ENCODE results near the gene EMC8. TPM values are rescaled to one million over a fixed set of nuclear protein-coding genes. Genes with fewer than 3 reads are reported as not detected.
A peak's percentile ranks its signal among the peaks of the same experiment; 100 is the strongest.

EMC8 gene
- total RNA-seq, 1 donor from 2014 or later = 45.9 TPM

DNA sequence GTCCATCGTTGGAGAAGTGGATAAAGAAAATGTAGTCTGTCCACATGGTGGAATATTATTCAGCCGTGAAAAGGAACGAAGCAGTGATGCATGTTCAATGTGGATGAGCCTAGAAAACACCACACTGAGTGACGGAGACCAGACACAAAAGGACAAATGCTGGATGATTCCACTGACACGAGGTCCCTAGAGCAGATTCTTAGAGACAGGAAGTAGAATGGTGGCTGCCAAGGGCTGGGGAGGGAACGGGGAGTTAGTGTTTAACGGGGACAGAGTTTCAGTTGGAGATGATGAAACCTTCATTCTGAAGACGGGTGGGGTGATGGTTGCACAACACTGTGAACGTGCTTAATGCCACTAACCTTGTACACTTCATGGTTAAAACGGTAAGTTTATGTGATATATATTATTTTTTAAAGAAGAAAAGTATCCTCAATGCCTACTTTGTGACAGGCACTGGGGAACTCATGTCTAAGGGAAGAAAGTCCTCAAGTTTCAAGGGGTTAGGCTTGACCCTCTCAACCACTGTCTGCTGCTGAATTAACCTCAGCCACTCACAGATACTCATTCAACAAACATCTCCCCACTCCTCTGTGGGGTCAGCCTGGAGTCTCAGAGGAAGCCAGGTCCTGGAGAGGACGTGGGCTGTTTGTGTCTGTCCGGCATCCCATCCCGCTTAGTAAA, 66.0 kb downstream of the EMC8 start:
- no peak overlapping the region for H3K4me3 ChIP-seq (ENCODE audit: low read depth, low read length)
- TF ChIP-seq, protein P1, sequence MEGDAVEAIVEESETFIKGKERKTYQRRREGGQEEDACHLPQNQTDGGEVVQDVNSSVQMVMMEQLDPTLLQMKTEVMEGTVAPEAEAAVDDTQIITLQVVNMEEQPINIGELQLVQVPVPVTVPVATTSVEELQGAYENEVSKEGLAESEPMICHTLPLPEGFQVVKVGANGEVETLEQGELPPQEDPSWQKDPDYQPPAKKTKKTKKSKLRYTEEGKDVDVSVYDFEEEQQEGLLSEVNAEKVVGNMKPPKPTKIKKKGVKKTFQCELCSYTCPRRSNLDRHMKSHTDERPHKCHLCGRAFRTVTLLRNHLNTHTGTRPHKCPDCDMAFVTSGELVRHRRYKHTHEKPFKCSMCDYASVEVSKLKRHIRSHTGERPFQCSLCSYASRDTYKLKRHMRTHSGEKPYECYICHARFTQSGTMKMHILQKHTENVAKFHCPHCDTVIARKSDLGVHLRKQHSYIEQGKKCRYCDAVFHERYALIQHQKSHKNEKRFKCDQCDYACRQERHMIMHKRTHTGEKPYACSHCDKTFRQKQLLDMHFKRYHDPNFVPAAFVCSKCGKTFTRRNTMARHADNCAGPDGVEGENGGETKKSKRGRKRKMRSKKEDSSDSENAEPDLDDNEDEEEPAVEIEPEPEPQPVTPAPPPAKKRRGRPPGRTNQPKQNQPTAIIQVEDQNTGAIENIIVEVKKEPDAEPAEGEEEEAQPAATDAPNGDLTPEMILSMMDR (conservative IDR thresholded peaks at IDR 0.05; ENCODE audit: low read depth, low read length) = no peak
- DNase-seq (ENCODE audit: low read depth) = no peak

DNA sequence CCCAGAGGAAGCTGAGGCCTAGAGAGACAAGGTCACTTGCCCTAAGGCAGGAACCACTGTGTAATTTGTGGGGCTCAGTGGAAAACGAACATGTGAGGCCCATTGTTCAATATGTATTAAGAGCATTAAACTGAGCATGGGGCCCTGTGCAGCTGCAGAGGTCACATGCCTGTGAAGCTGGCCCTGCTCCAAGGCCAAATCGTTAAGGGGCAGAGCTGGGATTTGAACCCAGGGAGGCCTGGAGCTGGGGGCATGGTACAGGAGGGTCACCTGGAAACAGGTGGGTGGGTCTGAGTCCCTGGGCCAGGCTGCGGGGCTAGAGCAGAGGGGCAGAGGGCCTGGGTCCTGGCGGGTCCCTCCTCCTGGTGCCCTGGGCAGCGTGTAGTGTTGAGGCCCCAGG, 68.2 kb downstream of the EMC8 start:
- no peak overlapping the region for H3K4me3 ChIP-seq (ENCODE audit: low read depth, low read length)
- TF ChIP-seq, protein P1 (conservative IDR thresholded peaks at IDR 0.05; ENCODE audit: low read depth, low read length) = no peak
- no peak for DNase-seq (ENCODE audit: low read depth)

DNA sequence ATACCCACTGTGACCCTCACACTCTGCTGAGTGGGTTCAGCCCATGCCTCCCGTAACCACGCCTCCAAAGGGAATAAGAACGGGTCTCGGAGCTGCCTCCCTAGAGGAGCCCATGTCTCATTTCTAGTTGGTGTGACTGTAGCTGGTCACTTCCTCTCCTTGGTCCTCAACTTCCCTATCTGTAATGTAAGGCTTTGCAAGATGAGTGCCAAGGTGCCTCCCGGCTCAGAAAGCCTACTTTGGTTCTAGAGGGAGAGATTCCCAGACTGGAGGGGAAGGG, 69.2 kb downstream of the EMC8 start:
- TF ChIP-seq, protein P1 (conservative IDR thresholded peaks at IDR 0.05; ENCODE audit: low read depth, low read length) = no peak
- no peak overlapping the region for H3K4me3 ChIP-seq (ENCODE audit: low read depth, low read length)
- DNase-seq (ENCODE audit: low read depth) = no peak

DNA sequence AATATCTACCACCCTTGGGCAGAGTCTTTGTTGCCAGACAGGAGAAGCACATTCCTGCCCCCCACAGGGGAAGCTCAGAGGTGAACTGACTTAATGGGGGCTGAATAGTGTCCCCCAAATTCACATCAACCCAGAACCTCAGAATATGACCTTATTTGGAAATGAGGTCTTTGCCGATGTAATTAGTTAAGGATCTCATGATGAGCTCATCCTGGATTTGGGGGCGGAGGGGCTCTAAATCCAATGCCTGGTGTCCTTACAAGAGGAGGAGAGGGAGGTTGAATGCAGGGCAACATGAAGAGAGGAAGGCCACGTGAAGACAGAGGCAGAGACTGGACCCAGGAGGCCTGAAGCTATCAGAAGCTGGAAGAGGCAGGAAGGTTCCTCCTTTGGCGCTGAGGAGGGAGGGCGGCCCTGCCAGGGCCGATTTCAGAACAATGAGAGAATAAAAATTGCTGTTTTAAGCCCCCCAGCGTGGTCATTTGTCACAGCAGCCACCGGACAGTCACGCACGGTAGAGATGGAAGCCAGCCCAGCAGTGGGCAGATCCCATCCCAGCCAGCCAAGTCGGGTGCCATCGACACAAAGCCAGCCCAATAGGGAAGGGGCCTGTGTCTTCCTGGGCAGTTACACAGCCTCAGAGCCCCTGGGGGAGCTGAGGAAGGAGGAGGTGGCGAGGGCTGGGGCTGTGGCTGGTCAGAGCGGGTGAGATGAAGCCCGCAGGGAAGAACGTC, 69.7 kb downstream of the EMC8 start:
- TF ChIP-seq, protein P1 (conservative IDR thresholded peaks at IDR 0.05; ENCODE audit: low read depth, low read length) = no peak
- H3K4me3 ChIP-seq (ENCODE audit: low read depth, low read length) = no peak overlapping the region
- DNase-seq (ENCODE audit: low read depth) = no peak

DNA sequence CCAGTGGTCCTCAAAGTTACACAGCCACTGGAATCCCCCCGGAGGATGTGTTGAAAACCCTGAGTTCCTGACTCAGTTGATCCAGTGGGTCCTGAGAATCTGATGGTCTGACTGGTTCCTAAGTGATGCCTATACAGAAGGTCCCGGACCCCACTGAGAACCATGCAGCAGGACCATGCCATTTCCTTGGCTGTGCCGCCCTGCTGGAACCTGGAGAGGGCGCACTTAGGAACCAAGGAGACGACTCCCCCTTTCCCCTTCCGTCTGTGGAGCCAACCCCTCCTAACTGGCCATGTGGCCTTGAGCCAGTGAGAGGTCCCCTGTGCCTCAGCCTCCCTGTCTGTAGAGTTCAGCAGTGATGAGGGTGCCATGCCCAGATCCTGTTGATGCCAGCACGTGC, 70.5 kb downstream of the EMC8 start:
- H3K4me3 ChIP-seq (ENCODE audit: low read depth, low read length) = no peak overlapping the region
- TF ChIP-seq, protein P1 (conservative IDR thresholded peaks at IDR 0.05; ENCODE audit: low read depth, low read length) = peak; percentile 34
- DNase-seq (ENCODE audit: low read depth) = no peak

Other genes with a start within 250 kb of the EMC8 start
- gene GSE1, start 186.2 kb downstream of the EMC8 start, total RNA-seq = 19.4 and 41.9 TPM in 2 replicates
- gene GINS2, start 110.6 kb downstream of the EMC8 start, total RNA-seq = 40.2 and 50.9 TPM in 2 replicates
- gene C16orf74, start 48.4 kb downstream of the EMC8 start, total RNA-seq = 8.2 and 12.2 TPM in 2 replicates
- 620 and 824 TPM in 2 replicates for gene COX4I1, start 151 bp upstream of the EMC8 start, total RNA-seq
- 0.17 and 2.2 TPM in 2 replicates for gene IRF8, start 99.6 kb upstream of the EMC8 start, total RNA-seq

All from epithelial cell of proximal tubule (primary cell).